CD14-positive monocyte (primary cell): ENCODE data around the gene PRKRA. TPM values are rescaled to one million over a fixed set of nuclear protein-coding genes. Genes with fewer than 3 reads are reported as not detected.
"Not testable (repeated sequence)": the region's sequence is repeated elsewhere in the genome, so short reads cannot be mapped to it uniquely, and the experiment has no call there.

Source experiments
- DNase-seq, 3 donors: peaks; one replicate each; pipeline ENCODE4 v3.0.0-alpha.2; 2011 to 2022
- H2AFZ ChIP-seq: 2 replicates; pipeline ENCODE4 v1.6.0; 2012; ENCODE audit warnings: mild to moderate bottlenecking, low read depth, low read length, inconsistent platforms; ENCODE audit not compliant: insufficient read depth, poor library complexity, severe bottlenecking
- H3K27ac ChIP-seq, 2 donors: 1 replicate in 1 of 2; 2 replicates in 1 of 2; pipeline ENCODE4 v1.5.1; 2012 to 2013; ENCODE audit warnings: low read length in 2 of 2, control low read depth in 1 of 2, inconsistent platforms in 1 of 2, low read depth in 1 of 2, mild to moderate bottlenecking in 1 of 2
- H3K27me3 ChIP-seq, 2 donors: one replicate each; pipeline versions ENCODE4 v1.6.0 to v1.6.1; 2011 to 2013; ENCODE audit warnings: low read length in 2 of 2; ENCODE audit not compliant: control insufficient read depth in 2 of 2, insufficient read depth in 2 of 2
- H3K36me3 ChIP-seq, 2 donors: replicated peaks in 1 of 2; 1 replicate in 1 of 2; 2 replicates in 1 of 2; pipeline versions ENCODE4 v1.5.1 to v1.6.1; 2012 to 2013; ENCODE audit warnings: low read length in 2 of 2, control low read depth in 1 of 2, inconsistent platforms in 1 of 2, mild to moderate bottlenecking in 1 of 2; ENCODE audit not compliant: insufficient read depth in 2 of 2, control insufficient read depth in 1 of 2
- H3K4me1 ChIP-seq, 2 donors: 1 replicate in 1 of 2; 2 replicates in 1 of 2; pipeline versions ENCODE4 v1.5.1 to v1.6.1; 2012 to 2013; ENCODE audit warnings: low read length in 2 of 2, control low read depth in 1 of 2, inconsistent platforms in 1 of 2, mild to moderate bottlenecking in 1 of 2, moderate library complexity in 1 of 2; ENCODE audit not compliant: insufficient read depth in 2 of 2, control insufficient read depth in 1 of 2
- H3K4me2 ChIP-seq: replicated peaks from 2 replicates; pipeline ENCODE3; 2012; ENCODE audit warnings: low read length, moderate library complexity, mild to moderate bottlenecking; ENCODE audit not compliant: poor library complexity, severe bottlenecking; ENCODE audit errors: extremely low read depth
- H3K4me3 ChIP-seq, 3 experiments: fragments of 200-600 bp in 1 of 3; sonication (generic) in 1 of 3; replicated peaks in 1 of 3; 1 replicate in 2 of 3; 2 replicates in 1 of 3; pipeline ENCODE4 v1.5.1; 2011 to 2013; ENCODE audit warnings: low read length in 3 of 3, mild to moderate bottlenecking in 3 of 3, control low read depth in 2 of 3, low read depth in 2 of 3, inconsistent platforms in 1 of 3, moderate library complexity in 1 of 3
- H3K79me2 ChIP-seq: 2 replicates; pipeline ENCODE4 v1.6.0; 2012; ENCODE audit warnings: mild to moderate bottlenecking, control low read depth, inconsistent platforms, low read length, moderate library complexity; ENCODE audit not compliant: insufficient read depth
- H3K9ac ChIP-seq: 2 replicates; pipeline ENCODE4 v1.6.0; 2017; ENCODE audit warnings: low read length, mild to moderate bottlenecking; ENCODE audit not compliant: insufficient read depth, poor library complexity, severe bottlenecking
- H3K9me3 ChIP-seq, 2 donors: replicated peaks in 1 of 2; 1 replicate in 1 of 2; 2 replicates in 1 of 2; pipeline versions ENCODE4 v1.5.1 to v1.6.1; 2012 to 2013; ENCODE audit warnings: low read length in 2 of 2, control low read depth in 1 of 2; ENCODE audit not compliant: control insufficient read depth in 1 of 2, insufficient read depth in 1 of 2
- H4K20me1 ChIP-seq: 2 replicates; pipeline ENCODE4 v1.6.0; 2012; ENCODE audit warnings: mild to moderate bottlenecking, low read length, control low read depth, moderate library complexity; ENCODE audit not compliant: insufficient read depth
- H3K27ac Mint-ChIP-seq, 7 donors: one replicate each; pipeline ENCODE4 v1.8.0; 2020; ENCODE audit warnings: mild to moderate bottlenecking in 7 of 7, mixed read lengths in 7 of 7, moderate library complexity in 6 of 7, inconsistent platforms in 2 of 7
- H3K27me3 Mint-ChIP-seq, 3 donors: one replicate each; pipeline ENCODE4 v1.8.0; 2021 to 2022; ENCODE audit warnings: low read depth in 3 of 3, mild to moderate bottlenecking in 3 of 3, mixed read lengths in 3 of 3, moderate library complexity in 3 of 3, inconsistent platforms in 1 of 3
- H3K36me3 Mint-ChIP-seq, 2 donors: one replicate each; pipeline ENCODE4 v1.8.0; 2020; ENCODE audit warnings: mixed read lengths in 2 of 2, inconsistent platforms in 1 of 2, mild to moderate bottlenecking in 1 of 2
- H3K4me1 Mint-ChIP-seq: one replicate; pipeline ENCODE4 v1.8.0; 2020; ENCODE audit warnings: mild to moderate bottlenecking, mixed read lengths
- H3K4me3 Mint-ChIP-seq, 2 donors: one replicate each; pipeline ENCODE4 v1.8.0; 2020; ENCODE audit warnings: mild to moderate bottlenecking in 2 of 2, mixed read lengths in 2 of 2, moderate library complexity in 1 of 2
- H3K9me3 Mint-ChIP-seq, 7 donors: one replicate each; pipeline ENCODE4 v1.8.0; 2020 to 2022; ENCODE audit warnings: mixed read lengths in 7 of 7, mild to moderate bottlenecking in 6 of 7, moderate library complexity in 6 of 7, inconsistent platforms in 2 of 7
- WGBS: methylation state at CpG from one replicate; pipeline ENCODE4 v1.1.5; 2013; ENCODE audit warnings: missing lambda C conversion rate; ENCODE audit not compliant: insufficient coverage; 5-methylcytosine and 5-hydroxymethylcytosine counted together
- intact Hi-C, 2 donors: fragments of 100-400 bp; cut with micrococcal nuclease; formaldehyde crosslinking; loops; one replicate each; pipeline versions ENCODE4 v1.15.0 to v1.15.1; 2023
- polyA plus RNA-seq, 3 donors: library from polyadenylated mRNA; depleted of rRNA in 1 of 3; unstranded in 2 of 3; stranded (reverse) in 1 of 3; fragments of 300-500 nt in 2 of 3; fragments of >200 nt in 1 of 3; fragmentation: Illumina TruSeq in 2 of 3; gene quantifications; 1 replicate in 2 of 3; 2 replicates in 1 of 3; pipeline ENCODE4 v1.2.3, GENCODE V29; 2012 to 2021
- TF ChIP-seq, protein P1 (sequence below): fragments of 200-600 bp; IDR thresholded peaks from one replicate; pipeline ENCODE4 v1.8.0; 2022; ENCODE audit warnings: antibody characterized with exemption, mild to moderate bottlenecking

Gene PRKRA
- polyA plus RNA-seq, 3 donors: 21.0 to 35.8 (median 35.4) TPM

DNA sequence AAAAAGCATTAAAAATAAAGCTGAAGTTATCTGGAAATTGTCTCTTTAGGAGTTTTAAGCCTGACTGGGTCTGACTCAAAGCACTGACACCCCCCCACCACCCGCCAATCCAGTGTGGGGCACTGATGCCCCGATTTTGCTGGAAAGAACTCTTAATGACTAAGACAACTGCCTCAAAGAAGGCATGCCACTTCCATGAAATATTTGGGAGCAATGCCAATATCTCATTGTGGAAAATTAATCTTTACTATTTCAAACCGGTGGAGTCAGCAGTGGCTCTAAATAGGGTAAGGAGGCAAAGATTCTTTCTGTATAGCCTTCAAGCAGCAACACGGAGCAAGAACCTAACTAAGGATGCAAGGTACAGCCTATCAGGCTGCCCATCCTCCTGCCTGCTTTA lies 23.0 kb upstream of the PRKRA start:
- H4K20me1 ChIP-seq: no peaks in the 10 kb centered on the region
- peaks cover 6 to 10% of the 10 kb centered on the region in 2 donors for H3K4me1 ChIP-seq
- H3K79me2 ChIP-seq: peaks cover 3% of the 10 kb centered on the region
- H3K36me3 ChIP-seq: no peaks in the 10 kb centered on the region
- H3K4me3 ChIP-seq: no peak overlapping the region
- DNase-seq: no peak
- no CpG with 5 or more reads among the region's 4 CpGs for WGBS
- no peak overlapping the region for H3K9ac ChIP-seq
- Mint-ChIP-seq H3K4me3 (no peak overlapping the region), H3K27me3 (no peaks in the 10 kb centered on the region), H3K4me1 (peaks cover 3% of the 10 kb centered on the region), H3K27ac (peak overlapping the region in 1 of 7 donors; percentile 22), H3K36me3 (peaks cover 0 to 3% of the 10 kb centered on the region in 2 donors), H3K9me3 (no peaks in the 10 kb centered on the region)
- no peak overlapping the region for H3K27ac ChIP-seq
- no peaks in the 10 kb centered on the region for H3K27me3 ChIP-seq
- no peaks in the 10 kb centered on the region for H3K9me3 ChIP-seq
- H3K4me2 ChIP-seq: no peak overlapping the region
- intact Hi-C loops: no loop called here
- no peak overlapping the region for H2AFZ ChIP-seq
- TF ChIP-seq, protein P1, sequence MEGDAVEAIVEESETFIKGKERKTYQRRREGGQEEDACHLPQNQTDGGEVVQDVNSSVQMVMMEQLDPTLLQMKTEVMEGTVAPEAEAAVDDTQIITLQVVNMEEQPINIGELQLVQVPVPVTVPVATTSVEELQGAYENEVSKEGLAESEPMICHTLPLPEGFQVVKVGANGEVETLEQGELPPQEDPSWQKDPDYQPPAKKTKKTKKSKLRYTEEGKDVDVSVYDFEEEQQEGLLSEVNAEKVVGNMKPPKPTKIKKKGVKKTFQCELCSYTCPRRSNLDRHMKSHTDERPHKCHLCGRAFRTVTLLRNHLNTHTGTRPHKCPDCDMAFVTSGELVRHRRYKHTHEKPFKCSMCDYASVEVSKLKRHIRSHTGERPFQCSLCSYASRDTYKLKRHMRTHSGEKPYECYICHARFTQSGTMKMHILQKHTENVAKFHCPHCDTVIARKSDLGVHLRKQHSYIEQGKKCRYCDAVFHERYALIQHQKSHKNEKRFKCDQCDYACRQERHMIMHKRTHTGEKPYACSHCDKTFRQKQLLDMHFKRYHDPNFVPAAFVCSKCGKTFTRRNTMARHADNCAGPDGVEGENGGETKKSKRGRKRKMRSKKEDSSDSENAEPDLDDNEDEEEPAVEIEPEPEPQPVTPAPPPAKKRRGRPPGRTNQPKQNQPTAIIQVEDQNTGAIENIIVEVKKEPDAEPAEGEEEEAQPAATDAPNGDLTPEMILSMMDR: no peak

DNA sequence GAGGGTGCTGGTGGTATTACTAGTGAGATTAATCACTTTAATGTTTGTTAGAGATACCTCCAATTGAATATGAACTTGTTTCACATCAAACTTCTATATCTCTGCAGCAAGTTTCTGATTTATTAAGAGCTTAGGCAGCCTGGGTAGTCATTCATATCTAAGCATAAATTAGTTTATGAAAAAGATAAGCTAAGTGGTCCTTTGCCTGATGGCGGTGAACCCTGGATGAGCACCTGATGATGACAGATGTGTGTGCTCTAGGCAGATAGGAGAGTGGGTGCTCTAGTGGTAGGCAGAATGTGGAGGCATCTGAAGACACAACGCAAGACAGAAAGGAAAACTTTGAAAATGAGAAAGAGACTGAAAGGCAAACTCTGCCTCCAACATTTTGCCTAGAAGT lies 22.4 kb upstream of the PRKRA start:
- H3K27me3 ChIP-seq: no peaks in the 10 kb centered on the region
- TF ChIP-seq, protein P1: no peak
- peaks cover 6 to 8% of the 10 kb centered on the region in 2 donors for H3K4me1 ChIP-seq
- intact Hi-C loops: no loop called here
- DNase-seq: no peak
- no peak overlapping the region for H3K4me3 Mint-ChIP-seq
- no peaks in the 10 kb centered on the region for H4K20me1 ChIP-seq
- H3K9me3 ChIP-seq: no peaks in the 10 kb centered on the region
- H3K79me2 ChIP-seq: peaks cover 3% of the 10 kb centered on the region
- no peaks in the 10 kb centered on the region for H3K36me3 ChIP-seq
- peak overlapping the region in 1 of 7 donors; percentile 25 for H3K27ac Mint-ChIP-seq
- H3K27me3 Mint-ChIP-seq: no peaks in the 10 kb centered on the region
- no peak overlapping the region for H3K4me3 ChIP-seq
- H3K4me2 ChIP-seq: no peak overlapping the region
- H3K9me3 Mint-ChIP-seq: no peaks in the 10 kb centered on the region
- no peak overlapping the region for H3K27ac ChIP-seq
- peaks cover 0 to 3% of the 10 kb centered on the region in 2 donors for H3K36me3 Mint-ChIP-seq
- peaks cover 3% of the 10 kb centered on the region for H3K4me1 Mint-ChIP-seq
- no peak overlapping the region for H3K9ac ChIP-seq
- WGBS: 100% methylated on average over 1 of the region's 2 CpGs
- H2AFZ ChIP-seq: no peak overlapping the region

DNA sequence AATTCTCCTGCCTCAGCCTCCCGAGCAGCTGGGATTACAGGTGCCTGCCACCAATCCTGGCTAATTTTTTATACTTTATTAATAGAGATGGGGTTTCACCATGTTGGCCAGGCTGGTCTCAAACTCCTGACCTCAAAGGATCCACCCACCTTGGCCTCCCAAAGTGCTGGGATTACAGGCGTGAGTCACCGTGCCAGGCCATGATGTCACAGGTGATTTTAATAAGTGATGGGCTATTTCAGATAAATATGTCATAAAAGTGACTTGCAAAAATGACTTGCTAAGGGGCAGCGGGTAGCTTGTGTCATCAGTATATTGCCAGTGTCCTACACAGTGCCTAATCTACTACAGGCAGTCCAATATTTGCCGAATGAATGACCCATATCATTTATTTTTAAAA lies 20.3 kb upstream of the PRKRA start:
- H3K27me3 ChIP-seq, H3K79me2 ChIP-seq, DNase-seq, H3K27me3 Mint-ChIP-seq, H3K4me3 ChIP-seq, H2AFZ ChIP-seq, H3K9ac ChIP-seq, H3K9me3 Mint-ChIP-seq, H4K20me1 ChIP-seq, H3K4me1 Mint-ChIP-seq, H3K27ac Mint-ChIP-seq, H3K9me3 ChIP-seq, H3K36me3 ChIP-seq, H3K27ac ChIP-seq, H3K4me3 Mint-ChIP-seq, intact Hi-C loops, H3K4me1 ChIP-seq, H3K4me2 ChIP-seq, H3K36me3 Mint-ChIP-seq: not testable (repeated sequence)
- no CpG with 5 or more reads among the region's 5 CpGs for WGBS
